Adrenal gland (tissue), 12 donors: ENCODE data around the gene GDAP1L1. TPM values are rescaled to one million over a fixed set of nuclear protein-coding genes. Genes with fewer than 3 reads are reported as not detected.
A peak's percentile ranks its signal among the peaks of the same experiment; 100 is the strongest.
"Not testable (repeated sequence)": the region's sequence is repeated elsewhere in the genome, so short reads cannot be mapped to it uniquely, and the experiment has no call there.

Experiments
- DNase-seq, 7 donors: peaks; one replicate each; pipeline ENCODE4 v3.0.0-alpha.2; 2019 to 2020
- H3K27ac ChIP-seq, 5 donors: fragments of 200-600 bp; sonication (generic) in 4 of 5; 1 replicate in 3 of 5; 2 replicates in 2 of 5; pipeline versions ENCODE4 v1.5.1 to v1.8.0; 2016 to 2020; ENCODE audit warnings: mild to moderate bottlenecking in 1 of 5
- H3K27me3 ChIP-seq: fragments of 200-600 bp; 2 replicates; pipeline ENCODE4 v1.8.0; 2021
- H3K36me3 ChIP-seq, 2 donors: fragments of 200-600 bp; replicated peaks in 1 of 2; 1 replicate in 1 of 2; 2 replicates in 1 of 2; pipeline versions ENCODE4 v1.5.1 to v1.8.0; 2018 to 2022
- H3K4me1 ChIP-seq, 2 donors: fragments of 200-600 bp; replicated peaks in 1 of 2; 1 replicate in 1 of 2; 2 replicates in 1 of 2; pipeline versions ENCODE4 v1.5.1 to v1.8.0; 2018 to 2021
- H3K4me3 ChIP-seq, 4 donors: fragments of 200-600 bp; sonication (generic) in 3 of 4; one replicate each; pipeline ENCODE4 v1.5.1; 2016 to 2018
- H3K9me3 ChIP-seq, 3 donors: fragments of 200-600 bp; sonication (generic) in 1 of 3; replicated peaks in 1 of 3; 1 replicate in 2 of 3; 2 replicates in 1 of 3; pipeline versions ENCODE4 v1.5.1 to v1.8.0; 2016 to 2021
- POLR2A ChIP-seq, 2 donors: fragments of 450-650 bp; IDR thresholded peaks; one replicate each; pipeline ENCODE4 v1.6.1; 2017; ENCODE audit warnings: antibody characterized with exemption in 2 of 2, mild to moderate bottlenecking in 2 of 2, moderate library complexity in 1 of 2
- WGBS, 4 donors: extraction: QIAGEN DNeasy Blood & Tissue Kit in 2 of 4; methylation state at CpG; one replicate each; pipeline versions ENCODE4 v1.1.5 to v1.1.7; 2013 to 2017; 5-methylcytosine and 5-hydroxymethylcytosine counted together
- intact Hi-C, 2 donors: fragments of 100-400 bp; cut with DNase I; formaldehyde crosslinking; loops; one replicate each; pipeline versions ENCODE4 v1.14.1 to v1.15.0; 2022 to 2023
- polyA plus RNA-seq, 3 donors: library from polyadenylated mRNA; stranded (reverse); fragments of 200-250 nt in 2 of 3; fragments of 350-450 nt in 1 of 3; fragmentation: Illumina TruSeq in 1 of 3; extraction: RNeasy Lipid Tissue Mini Kit (QIAGEN cat#74804) in 1 of 3; gene quantifications; one replicate each; pipeline ENCODE4 v1.2.3, GENCODE V29; 2013 to 2014
- total RNA-seq, 9 donors: library from RNA; depleted of rRNA in 4 of 9; stranded (reverse); fragments of >200 nt in 4 of 9; fragments of 120-200 nt in 1 of 9; fragmentation: NEBNext Ultra II Directional in 1 of 9; extraction: Animal tissue kit (Norgen Biotek cat#: 25700) in 1 of 9; gene quantifications; one replicate each; pipeline versions ENCODE4 v1.1.0 to v1.2.4, GENCODE V29; 2013 to 2023
- TF ChIP-seq, protein P1 (sequence below), 6 experiments: fragments of 450-650 bp in 4 of 6; fragments of 200-600 bp in 2 of 6; sonication (generic) in 1 of 6; IDR thresholded peaks; 1 replicate in 5 of 6; 2 replicates in 1 of 6; pipeline versions ENCODE4 v1.5.1 to v1.8.0; 2016 to 2021; ENCODE audit warnings: antibody characterized with exemption in 6 of 6, mild to moderate bottlenecking in 2 of 6, moderate library complexity in 1 of 6
- donor health status: healthy with polysubstance abuse.
- donor health status: Bipolar disorder and iron deficiency.
- donor health status: DM: yes; HTN: yes; CAD: no.
- donor health status: DM: no; HTN: no; CAD: no.
- donor health status: DM: no; HTN: no; CAD: no.
- donor health status: DM: yes; HTN: yes; CAD: no.

GDAP1L1 gene
- total and polyA plus RNA-seq, 12 donors: 0.51 to 8.0 (median 1.4) TPM

DNA sequence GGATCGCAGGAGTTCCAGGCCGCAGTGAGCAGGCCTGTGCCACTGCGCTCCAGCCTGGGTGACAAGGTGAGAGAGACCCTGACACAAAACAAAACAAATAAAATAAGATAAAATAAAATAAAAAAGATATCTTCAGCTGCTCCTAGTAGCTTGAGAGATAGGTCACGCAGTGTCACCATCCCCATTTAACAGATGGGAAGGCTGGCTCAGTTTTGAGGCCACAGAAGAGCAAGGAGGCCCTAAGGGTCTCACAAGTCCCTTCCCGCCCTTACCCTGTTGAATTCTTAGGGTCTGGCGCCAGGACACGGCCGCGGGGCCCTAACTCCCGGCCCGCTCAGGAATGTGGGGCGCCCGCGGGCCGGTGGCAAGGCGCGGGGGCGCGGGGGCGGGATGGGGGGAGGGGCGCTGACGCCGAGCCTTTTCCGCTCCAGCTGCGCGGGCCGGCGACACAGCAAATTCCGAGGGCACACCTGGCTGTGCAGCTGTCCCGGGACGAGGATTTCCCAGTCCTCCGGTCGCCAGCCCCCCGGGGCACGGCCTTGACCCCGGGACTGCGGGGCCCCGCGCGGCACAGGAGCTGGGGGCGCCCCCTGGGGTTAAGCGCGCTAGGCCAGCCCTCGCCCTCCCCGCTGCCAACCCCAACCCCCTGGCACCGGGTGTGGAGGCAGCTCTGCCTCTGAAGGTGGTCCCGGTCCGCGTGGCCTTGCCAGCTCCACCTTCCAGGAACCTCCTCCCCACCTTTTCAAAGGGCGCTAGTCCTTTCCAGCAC, 79.5 kb downstream of the GDAP1L1 start:
- Histone ChIP-seq H3K27me3 (peaks cover 10% of the 10 kb centered on the region), H3K9me3 (no peaks in the 10 kb centered on the region), H3K36me3 (no peaks in the 10 kb centered on the region), H3K4me1 (peaks cover 0 to 6% of the 10 kb centered on the region in 2 donors), H3K4me3 (peak overlapping the region in 1 of 4 donors; percentile 39), H3K27ac (no peak overlapping the region)
- DNase-seq: no peak
- intact Hi-C loops: no loop called here
- TF ChIP-seq POLR2A (IDR thresholded peaks at IDR 0.05): no peak
- TF ChIP-seq, protein P1, sequence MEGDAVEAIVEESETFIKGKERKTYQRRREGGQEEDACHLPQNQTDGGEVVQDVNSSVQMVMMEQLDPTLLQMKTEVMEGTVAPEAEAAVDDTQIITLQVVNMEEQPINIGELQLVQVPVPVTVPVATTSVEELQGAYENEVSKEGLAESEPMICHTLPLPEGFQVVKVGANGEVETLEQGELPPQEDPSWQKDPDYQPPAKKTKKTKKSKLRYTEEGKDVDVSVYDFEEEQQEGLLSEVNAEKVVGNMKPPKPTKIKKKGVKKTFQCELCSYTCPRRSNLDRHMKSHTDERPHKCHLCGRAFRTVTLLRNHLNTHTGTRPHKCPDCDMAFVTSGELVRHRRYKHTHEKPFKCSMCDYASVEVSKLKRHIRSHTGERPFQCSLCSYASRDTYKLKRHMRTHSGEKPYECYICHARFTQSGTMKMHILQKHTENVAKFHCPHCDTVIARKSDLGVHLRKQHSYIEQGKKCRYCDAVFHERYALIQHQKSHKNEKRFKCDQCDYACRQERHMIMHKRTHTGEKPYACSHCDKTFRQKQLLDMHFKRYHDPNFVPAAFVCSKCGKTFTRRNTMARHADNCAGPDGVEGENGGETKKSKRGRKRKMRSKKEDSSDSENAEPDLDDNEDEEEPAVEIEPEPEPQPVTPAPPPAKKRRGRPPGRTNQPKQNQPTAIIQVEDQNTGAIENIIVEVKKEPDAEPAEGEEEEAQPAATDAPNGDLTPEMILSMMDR (IDR thresholded peaks at IDR 0.05): no peak
- WGBS, 4 donors: 15 to 73% (median 39%) methylated on average over 6 to 50 of the region's 50 CpGs

GRCh38 chr20:44327748-44328147, 80.6 kb downstream of the GDAP1L1 start:
- intact Hi-C loops, H3K4me3 ChIP-seq, H3K27ac ChIP-seq, DNase-seq, H3K36me3 ChIP-seq, H3K9me3 ChIP-seq, H3K4me1 ChIP-seq: not testable (repeated sequence)
- 91 to 95% (median 93%) methylated on average over 7 of the region's 7 CpGs for WGBS, 4 donors
- peaks cover 10% of the 10 kb centered on the region for H3K27me3 ChIP-seq

GRCh38 chr20:44328428-44328827, 81.3 kb downstream of the GDAP1L1 start:
- no peak for DNase-seq
- TF ChIP-seq, protein P1 (IDR thresholded peaks at IDR 0.05): no peak
- TF ChIP-seq POLR2A (IDR thresholded peaks at IDR 0.05): no peak
- WGBS, 4 donors: 72 to 91% (median 78%) methylated on average over 4 of the region's 4 CpGs
- intact Hi-C loops: no loop called here
- H3K4me3 ChIP-seq: no peak overlapping the region
- no peaks in the 10 kb centered on the region for H3K9me3 ChIP-seq
- no peak overlapping the region for H3K27ac ChIP-seq
- H3K36me3 ChIP-seq: no peaks in the 10 kb centered on the region
- peaks cover 10% of the 10 kb centered on the region for H3K27me3 ChIP-seq
- peaks cover 0 to 6% of the 10 kb centered on the region in 2 donors for H3K4me1 ChIP-seq

Other genes with a start within 250 kb of the GDAP1L1 start
- 10 to 100 TPM in 1 of 9 donors, 1 to 10 TPM in 7, under 1 TPM in 1; 0.91 to 13.0 (median 4.4) TPM for gene JPH2, start 60.1 kb upstream of the GDAP1L1 start, total RNA-seq
- gene JPH2, start 60.1 kb upstream of the GDAP1L1 start, polyA plus RNA-seq: 1 to 10 TPM in 2 of 3 donors, under 1 TPM in 1; 0.59 to 2.8 (median 2.6) TPM
- gene OSER1, start 36.5 kb upstream of the GDAP1L1 start, total RNA-seq: 10 to 100 TPM; 24.6 to 46.7 (median 28.6) TPM
- 10 to 100 TPM; 19.5 to 36.4 (median 21.9) TPM for gene OSER1, start 36.5 kb upstream of the GDAP1L1 start, polyA plus RNA-seq
- gene FITM2, start 63.9 kb downstream of the GDAP1L1 start, total RNA-seq: 10 to 100 TPM; 14.5 to 33.4 (median 19.0) TPM
- gene FITM2, start 63.9 kb downstream of the GDAP1L1 start, polyA plus RNA-seq: 10 to 100 TPM in 1 of 3 donors, 1 to 10 TPM in 2; 2.7 to 28.8 (median 4.3) TPM
- gene R3HDML, start 89.7 kb downstream of the GDAP1L1 start, total RNA-seq: not detected
- gene R3HDML, start 89.7 kb downstream of the GDAP1L1 start, polyA plus RNA-seq: not detected
- gene HNF4A, start 108.4 kb downstream of the GDAP1L1 start, total RNA-seq: under 1 TPM in 7 of 9 donors, not detected in 2; 0.06 to 0.78 (median 0.14) TPM
- under 1 TPM; 0.07 to 0.77 (median 0.08) TPM for gene HNF4A, start 108.4 kb downstream of the GDAP1L1 start, polyA plus RNA-seq
- gene TTPAL, start 228.6 kb downstream of the GDAP1L1 start, total RNA-seq: 10 to 100 TPM in 7 of 9 donors, 1 to 10 TPM in 2; 7.6 to 17.8 (median 13.3) TPM
- gene TTPAL, start 228.6 kb downstream of the GDAP1L1 start, polyA plus RNA-seq: 1 to 10 TPM; 4.2 to 8.5 (median 5.9) TPM